Measurements from ENCODE around the gene ELF5. TPM values are rescaled to one million over a fixed set of nuclear protein-coding genes. Genes with fewer than 3 reads are reported as not detected.

Gene ELF5
- total RNA-seq, 1 donor = under 0.01 TPM

DNA sequence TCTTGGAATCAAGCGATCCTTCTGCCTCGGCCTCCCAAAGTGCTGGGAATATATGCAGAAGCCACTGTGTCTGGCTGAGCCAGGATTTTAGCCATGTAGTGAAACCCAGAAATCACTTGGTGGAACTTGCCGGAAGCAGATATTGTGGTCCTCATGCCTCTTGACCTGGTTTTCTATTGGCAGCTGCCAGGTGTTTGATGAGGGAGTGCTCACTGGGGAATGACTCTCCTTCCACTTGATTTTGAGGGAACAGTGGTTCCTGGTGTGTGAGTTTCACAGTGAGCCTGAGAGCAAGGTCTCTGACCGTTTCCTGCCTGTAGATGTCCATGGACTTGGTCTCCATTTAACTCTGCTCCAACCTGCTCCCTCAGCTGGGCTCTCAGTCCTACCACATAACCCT lies 34.7 kb upstream of the ELF5 start:
- TF ChIP-seq, protein P1, sequence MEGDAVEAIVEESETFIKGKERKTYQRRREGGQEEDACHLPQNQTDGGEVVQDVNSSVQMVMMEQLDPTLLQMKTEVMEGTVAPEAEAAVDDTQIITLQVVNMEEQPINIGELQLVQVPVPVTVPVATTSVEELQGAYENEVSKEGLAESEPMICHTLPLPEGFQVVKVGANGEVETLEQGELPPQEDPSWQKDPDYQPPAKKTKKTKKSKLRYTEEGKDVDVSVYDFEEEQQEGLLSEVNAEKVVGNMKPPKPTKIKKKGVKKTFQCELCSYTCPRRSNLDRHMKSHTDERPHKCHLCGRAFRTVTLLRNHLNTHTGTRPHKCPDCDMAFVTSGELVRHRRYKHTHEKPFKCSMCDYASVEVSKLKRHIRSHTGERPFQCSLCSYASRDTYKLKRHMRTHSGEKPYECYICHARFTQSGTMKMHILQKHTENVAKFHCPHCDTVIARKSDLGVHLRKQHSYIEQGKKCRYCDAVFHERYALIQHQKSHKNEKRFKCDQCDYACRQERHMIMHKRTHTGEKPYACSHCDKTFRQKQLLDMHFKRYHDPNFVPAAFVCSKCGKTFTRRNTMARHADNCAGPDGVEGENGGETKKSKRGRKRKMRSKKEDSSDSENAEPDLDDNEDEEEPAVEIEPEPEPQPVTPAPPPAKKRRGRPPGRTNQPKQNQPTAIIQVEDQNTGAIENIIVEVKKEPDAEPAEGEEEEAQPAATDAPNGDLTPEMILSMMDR (IDR thresholded peaks at IDR 0.05; ENCODE audit: insufficient read depth, low read depth, low read length) = no peak
- no peak for DNase-seq (ENCODE audit: low read depth)
- H3K4me3 ChIP-seq (ENCODE audit: low read depth, low read length) = no peak overlapping the region

DNA sequence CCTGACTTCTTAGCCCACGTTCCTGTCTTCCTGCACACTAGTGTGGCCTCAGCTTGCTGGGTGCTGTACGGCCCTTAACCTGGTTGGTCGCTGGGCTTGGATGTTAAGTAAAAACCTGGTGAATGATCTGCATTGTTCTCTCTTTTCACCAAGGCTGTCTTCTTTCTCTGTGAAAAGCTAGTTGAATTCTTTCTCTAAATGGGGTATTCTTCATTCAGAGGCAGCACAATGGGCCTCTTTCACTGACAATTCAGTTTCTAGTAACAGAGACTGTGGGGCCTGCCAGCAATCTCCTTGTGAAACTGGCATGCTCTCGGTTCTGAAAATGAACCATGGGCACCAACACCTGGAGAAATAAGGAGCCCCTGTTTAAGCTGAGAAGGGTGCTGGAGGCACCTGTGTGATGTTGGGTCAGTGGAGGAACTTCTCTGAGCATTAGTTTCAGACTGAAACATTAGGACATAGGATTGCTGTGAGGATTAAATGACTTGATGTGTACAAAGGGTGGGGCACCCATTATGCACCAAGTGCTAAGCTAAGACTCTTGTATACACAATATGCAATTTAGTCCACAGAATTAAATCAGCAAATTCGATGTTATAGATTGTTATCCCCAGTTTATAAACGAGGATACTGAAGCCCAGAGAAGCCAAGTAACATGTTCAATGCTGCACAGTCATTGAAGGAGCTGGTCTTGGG lies 33.1 kb upstream of the ELF5 start:
- DNase-seq (ENCODE audit: low read depth) = no peak
- no peak overlapping the region for H3K4me3 ChIP-seq (ENCODE audit: low read depth, low read length)
- TF ChIP-seq, protein P1 (IDR thresholded peaks at IDR 0.05; ENCODE audit: insufficient read depth, low read depth, low read length) = no peak

DNA sequence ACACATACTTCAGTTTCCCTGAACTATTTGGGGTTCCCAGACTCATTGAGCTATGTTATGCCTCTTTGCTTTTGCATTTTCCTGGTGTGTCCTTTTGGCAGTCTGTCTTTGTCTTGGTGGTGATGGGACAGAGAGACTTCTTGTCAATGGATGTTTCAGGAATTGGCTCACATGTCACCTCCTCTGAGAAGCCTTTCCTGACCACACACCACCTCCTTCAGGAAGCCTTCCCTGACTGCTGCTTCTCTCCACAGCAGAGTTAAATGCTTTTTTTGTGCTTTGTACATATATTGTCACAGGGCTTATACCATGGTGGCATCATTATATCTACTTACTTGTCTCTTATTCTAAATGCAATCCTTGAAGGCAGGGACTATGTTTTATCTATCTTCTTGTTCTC lies 28.5 kb upstream of the ELF5 start:
- DNase-seq (ENCODE audit: low read depth) = no peak
- H3K4me3 ChIP-seq (ENCODE audit: low read depth, low read length) = no peak overlapping the region
- TF ChIP-seq, protein P1 (IDR thresholded peaks at IDR 0.05; ENCODE audit: insufficient read depth, low read depth, low read length) = no peak

- DNase-seq (ENCODE audit: low read depth) = no peak
- TF ChIP-seq, protein P1 (IDR thresholded peaks at IDR 0.05; ENCODE audit: insufficient read depth, low read depth, low read length) = no peak
- H3K4me3 ChIP-seq (ENCODE audit: low read depth, low read length) = no peak overlapping the region
Measured at GRCh38 chr11:34540870-34541269, 27.3 kb upstream of the ELF5 start.

GRCh38 chr11:34537636-34538035 lies 24.0 kb upstream of the ELF5 start:
- TF ChIP-seq, protein P1 (IDR thresholded peaks at IDR 0.05; ENCODE audit: insufficient read depth, low read depth, low read length) = no peak
- H3K4me3 ChIP-seq (ENCODE audit: low read depth, low read length) = no peak overlapping the region
- no peak for DNase-seq (ENCODE audit: low read depth)

GRCh38 chr11:34536056-34536455 lies 22.5 kb upstream of the ELF5 start:
- H3K4me3 ChIP-seq (ENCODE audit: low read depth, low read length) = no peak overlapping the region
- TF ChIP-seq, protein P1 (IDR thresholded peaks at IDR 0.05; ENCODE audit: insufficient read depth, low read depth, low read length) = no peak

GRCh38 chr11:34534826-34535225 lies 21.2 kb upstream of the ELF5 start:
- TF ChIP-seq, protein P1 (IDR thresholded peaks at IDR 0.05; ENCODE audit: insufficient read depth, low read depth, low read length) = no peak
- no peak overlapping the region for H3K4me3 ChIP-seq (ENCODE audit: low read depth, low read length)
- no peak for DNase-seq (ENCODE audit: low read depth)

More at GRCh38 chr11:34536056-34536455, 22.5 kb upstream of the ELF5 start:
- DNase-seq (ENCODE audit: low read depth) = no peak

All from fibroblast of villous mesenchyme (primary cell).